GM19468 (cell line): ENCODE results near the gene MSL1.

Source experiments
- ATAC-seq: cut with Tn5 transposase; IDR thresholded peaks from one replicate; pipeline ENCODE4 v1.9.1; 2021; ENCODE audit warnings: mild to moderate bottlenecking, moderate library complexity, moderate number of reproducible peaks; ENCODE audit not compliant: unreplicated experiment; ENCODE audit errors: extremely low read depth

The MSL1 gene

DNA sequence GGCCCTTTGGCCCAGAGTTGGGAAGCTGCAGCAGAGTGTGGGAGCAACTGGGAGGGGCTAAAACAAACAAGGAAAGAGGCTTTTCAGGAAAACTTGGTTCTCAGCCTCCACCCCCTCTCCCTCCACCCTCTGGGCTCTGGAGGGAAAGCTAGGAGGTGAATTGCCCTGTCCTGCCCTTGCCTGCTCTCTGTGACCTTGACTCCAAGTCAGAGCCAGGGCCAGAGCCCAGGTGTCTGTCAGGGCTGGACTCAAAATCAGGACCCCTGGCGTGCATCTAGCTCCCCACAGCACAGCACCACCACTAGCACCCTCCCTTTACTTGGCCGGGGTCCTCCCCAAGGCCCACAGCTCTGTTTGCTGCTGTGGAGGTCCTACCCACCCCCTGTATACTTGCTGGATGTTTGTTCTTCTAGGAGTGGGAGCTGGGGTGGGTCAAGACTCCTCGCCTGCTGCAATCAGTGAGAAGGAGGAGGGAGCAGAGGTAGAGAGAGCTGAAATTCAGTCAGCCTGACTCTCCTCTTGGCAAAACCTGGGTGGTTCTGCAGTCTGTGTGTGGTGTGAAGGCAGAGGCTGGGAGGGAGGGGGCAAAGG lies 18.6 kb upstream of the MSL1 start:
- no peak for ATAC-seq

DNA sequence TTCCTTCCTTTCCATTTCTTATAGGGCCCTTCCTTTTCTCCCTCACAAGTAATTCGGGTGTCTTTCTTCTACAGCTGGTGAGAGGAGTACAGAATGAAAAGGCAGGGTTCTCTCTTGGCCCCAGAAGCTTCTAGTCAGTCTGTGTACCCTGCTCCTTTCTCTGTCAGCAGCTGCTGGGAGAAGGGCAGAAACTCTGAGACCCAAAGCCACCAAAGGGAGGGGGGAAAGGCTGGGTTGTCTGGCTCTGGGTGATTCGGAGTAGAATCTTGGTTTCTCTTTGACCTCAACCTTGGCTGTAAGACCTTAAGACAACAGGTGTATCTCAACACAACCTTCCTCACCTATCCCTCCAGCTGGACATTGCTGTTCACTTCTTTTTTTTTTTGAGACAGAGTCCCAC lies 18.1 kb upstream of the MSL1 start:
- no peak for ATAC-seq

DNA sequence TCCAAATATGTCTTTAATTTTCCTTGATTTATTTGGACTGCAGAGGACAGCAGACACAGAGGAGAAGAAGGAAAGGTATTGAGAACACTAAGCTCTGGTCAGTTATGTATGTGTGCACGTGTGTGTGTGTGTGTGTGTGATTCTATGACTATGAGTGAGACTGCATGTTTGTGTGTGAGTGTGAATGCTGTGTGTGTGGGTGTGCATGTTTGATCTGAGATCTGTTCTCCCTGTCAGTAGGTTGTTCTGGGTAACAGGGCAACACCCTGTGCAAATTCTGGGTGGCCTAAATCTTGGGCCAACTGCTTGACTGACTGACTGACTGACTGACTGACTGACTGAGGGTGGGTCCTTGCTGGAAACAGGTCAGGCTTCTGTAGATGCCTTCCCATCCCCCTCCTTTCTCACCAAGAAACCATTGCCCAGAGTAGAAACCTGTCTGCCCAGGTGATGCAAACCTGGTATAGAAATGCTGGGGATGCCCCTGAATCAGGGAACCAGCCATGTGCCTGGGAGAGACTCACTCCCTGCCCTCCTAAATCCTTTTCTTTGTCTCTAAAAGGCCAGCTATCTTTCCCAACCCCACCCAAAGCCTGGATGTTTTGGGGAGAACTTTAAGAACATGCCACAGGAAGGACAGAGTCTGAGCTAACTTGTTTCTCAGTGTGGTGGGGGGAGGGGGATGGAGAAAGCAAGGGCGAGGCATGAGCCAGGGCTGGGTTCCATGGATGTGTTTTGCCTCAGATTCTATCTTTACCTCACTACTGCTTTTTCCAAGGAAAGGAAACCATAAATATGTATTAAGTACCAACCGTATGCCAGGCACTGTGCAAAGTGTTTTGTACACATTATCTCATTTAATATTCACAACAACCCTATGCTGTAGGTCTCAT lies 16.9 kb upstream of the MSL1 start:
- ATAC-seq = no peak

DNA sequence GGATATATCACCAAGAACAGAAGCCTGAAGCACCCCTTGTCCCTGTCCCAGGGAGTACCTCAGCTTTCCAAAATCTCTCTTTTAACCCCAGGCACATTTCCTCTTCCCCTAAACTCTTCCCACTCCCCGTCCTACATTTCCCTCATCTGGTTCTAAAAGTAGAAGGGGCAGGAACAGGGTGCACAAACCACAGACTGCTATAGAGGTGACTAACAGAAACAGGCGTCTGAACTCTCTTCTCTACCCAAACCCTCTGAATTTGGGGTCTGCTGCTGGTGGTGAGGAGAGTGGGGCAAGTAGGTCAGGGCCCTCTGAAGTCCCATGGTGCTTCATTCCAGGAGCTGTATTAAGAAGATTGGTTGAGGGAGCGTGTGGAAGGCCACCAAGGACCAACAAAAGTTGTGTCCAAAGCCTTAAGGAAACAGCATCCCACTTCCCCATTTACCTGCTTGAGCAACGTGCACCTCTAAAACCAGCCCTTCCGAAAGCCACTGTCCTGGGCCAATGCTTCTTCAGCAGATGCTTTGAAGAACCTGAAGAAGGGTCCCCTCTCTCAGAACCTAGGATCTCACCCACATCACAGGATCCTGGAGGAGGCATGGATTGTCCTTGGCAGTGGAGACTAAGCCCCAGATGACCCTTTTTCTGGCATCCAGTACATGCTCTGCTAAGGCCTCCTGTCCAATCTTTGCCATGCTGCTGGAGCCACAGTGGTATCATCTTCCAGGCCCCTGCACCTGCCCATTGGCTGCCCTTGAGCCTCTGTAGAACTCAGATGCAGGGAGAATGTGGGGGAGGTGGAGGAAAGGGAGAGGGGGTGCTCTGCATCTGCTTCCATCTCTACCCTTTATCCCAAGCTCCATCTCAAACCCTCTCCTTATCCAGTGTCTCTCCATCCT lies 15.7 kb upstream of the MSL1 start:
- ATAC-seq = no peak

DNA sequence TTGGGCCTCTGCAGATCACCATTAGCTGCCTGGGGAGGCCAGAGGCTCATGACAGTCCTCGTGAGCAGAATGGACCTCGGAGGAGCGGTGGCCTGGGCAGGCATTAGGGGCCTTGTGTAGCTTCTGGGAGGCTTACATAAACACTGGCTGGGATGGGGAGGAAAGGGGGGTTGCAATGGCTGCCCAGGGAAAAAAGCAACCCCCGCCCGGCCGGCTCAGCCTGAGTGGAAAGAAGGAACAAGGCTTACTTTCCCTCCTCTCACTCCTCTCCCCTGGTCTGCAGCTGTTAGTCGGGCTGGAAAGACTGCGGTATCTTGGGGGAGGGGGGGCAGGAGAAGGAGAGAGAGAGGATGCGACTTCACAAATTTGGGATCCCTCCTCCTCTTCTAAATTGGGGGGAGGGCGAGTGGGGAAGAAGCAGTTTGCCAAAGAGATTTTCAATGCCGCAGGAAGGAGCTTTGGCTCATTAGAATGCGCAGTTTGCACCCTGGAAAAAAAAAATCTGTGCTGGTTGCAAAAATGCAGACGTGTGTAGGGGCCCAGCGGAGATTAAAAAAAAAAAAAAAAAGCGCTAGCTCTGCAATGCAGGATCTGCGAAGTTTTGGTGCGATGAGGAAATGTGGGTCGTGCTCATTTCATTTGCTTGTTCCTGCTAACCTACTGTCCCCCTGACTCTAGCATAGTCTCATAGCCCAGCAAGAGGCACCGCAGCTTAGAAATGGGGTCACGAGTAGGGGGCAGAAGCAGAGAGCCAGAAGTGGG lies 14.8 kb upstream of the MSL1 start:
- no peak for ATAC-seq

DNA sequence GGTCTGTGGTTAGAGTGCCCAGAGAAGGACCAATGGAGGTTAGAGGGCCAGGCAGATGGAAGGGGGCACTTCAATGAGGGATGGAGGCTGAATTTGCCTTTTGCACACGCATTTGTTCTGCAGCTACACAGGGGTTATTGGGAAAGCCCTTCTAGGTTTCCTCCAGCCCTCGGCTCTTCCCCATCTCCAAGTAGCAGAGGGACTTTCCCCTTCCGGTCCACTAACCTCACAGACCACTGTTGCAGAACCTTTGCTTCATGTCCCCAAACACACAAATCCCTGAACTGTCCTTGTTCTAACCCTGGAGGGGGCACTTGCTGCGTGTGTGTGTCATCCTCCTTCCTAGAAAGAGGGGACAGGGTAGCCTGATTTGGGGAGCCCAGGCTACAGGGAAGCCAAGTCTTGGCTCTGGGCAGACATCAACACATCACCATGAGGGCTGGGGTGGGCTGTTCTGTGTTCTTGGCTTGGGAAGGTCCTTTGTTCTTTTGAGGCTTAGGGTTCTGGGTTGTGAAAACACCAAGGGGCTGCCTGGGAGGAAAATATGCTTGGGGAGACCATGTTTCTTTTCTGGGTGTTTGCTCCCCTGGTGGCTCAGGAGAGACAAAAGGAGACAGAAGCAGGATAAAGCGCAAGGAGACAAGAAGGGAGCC lies 14.1 kb upstream of the MSL1 start:
- ATAC-seq = no peak

DNA sequence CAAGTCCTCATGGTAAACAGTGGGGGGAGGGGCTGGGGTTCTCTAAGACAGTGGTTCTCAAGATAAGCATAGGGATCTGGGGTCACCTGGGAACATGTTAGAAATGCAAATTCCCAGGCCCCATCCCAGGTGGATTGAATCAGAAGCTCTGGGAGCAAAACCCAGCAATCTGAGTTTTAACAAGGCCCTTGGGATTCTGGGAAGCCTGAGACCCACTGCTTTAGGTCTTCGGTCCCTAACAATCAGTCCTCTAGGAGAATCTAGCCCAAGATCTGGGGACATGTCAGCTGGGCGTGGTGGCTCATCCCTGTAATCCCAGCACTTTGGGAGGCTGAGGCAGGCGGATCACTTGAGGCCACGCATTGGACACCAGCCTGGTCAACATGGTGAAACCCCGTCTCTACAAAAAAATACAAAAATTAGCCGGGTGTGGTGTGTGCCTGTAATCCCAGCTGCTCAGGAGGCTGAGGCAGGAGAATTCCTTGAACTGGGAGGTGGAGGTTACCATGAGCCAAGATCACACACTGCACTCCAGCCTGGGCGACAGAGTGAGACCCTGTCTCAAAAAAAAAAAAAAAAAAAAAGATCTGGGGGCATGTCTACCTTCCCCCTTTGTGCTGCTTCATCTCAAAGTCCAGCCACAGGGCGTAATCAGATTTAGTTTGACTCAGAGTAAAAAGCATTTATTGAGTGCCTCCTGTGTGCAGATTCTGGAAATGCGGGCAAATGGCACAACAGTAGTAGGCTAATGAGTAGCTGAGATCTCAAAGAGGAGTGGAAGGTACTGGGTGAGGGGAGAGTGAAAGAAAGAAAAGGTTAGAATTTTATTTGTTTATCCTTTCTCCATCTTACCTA lies 12.6 kb upstream of the MSL1 start:
- ATAC-seq = no peak

DNA sequence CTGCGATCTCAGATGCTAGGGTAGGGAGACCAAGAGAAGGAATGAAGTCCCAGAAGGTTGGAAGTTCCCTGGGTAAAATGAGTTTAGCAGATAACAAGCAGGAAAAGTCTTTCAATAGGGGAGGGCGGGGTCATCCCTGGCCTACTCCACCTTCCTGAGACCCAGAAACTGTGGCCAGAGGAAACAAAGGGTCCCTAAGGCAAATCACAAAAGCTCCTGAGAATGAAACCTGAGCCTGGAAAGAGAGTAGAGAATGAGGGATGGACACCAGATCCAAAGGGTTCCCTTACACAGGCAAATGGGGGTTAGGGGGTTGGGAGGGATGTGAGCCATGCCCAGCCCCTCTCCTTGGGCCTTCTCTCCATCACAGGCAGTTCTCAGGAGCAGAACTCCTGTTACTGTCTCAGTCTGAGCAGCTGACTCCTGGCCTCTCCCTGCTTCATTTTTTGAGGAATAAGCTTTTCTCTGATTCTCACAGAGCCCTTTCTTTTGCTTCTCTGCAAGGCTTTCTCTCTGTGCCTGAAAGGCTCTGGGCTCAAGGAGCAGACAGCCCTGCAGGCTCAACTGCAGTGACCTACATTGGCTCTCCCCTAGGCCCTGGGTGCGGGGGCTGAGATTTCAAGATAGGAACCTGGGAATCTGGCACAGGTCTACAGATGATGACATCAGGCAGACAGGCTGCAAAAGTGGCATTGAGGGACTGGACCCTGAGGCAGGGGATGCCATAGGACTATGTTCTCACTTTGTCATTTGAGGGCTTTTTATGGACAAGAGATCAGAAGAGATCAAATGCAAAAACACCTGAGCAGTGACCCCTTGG lies 11.5 kb upstream of the MSL1 start:
- no peak for ATAC-seq

DNA sequence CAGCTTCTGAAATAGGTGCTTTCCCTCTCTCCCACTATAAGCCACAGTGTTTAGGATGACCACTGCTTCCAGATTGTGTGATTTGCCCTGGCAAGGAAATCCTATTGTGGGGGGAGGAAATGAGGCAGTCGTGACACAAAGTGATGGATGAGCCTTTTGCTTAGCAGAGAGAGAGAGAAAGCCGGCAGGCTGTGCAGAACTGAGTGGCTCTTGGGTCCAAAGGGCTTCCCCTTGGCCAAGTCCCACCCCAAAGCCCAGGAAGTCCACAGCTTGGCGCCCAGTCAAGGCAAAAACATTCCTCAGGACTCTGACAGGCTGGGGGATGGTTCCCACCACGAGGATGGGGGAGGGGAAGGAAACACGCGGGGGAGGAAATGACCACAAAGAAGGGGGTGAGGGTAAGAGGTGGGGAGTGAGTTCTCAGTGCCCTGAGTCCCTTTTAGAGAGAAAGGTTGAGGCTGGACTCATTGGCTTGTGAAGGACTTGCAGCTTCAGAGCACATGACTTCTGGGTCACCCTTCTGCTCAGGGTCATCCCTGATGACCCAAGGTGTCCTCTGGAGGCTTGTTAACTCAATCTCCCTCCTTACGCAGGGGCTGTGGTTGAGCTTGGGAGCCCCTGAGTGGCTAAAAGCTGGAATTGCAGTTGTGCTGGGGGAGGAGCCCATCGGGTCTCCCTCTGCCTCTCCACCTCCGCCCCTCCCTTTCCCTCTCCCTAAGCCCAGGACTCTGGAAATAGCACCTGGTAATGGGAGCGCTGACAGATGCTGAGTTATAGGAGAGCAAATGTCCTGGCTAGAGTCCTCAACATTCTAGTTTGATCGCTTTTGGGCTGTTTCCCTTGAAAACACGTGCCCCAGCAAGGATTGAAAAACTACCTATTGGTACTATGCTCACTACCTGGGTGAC lies 10.3 kb upstream of the MSL1 start:
- ATAC-seq = no peak

DNA sequence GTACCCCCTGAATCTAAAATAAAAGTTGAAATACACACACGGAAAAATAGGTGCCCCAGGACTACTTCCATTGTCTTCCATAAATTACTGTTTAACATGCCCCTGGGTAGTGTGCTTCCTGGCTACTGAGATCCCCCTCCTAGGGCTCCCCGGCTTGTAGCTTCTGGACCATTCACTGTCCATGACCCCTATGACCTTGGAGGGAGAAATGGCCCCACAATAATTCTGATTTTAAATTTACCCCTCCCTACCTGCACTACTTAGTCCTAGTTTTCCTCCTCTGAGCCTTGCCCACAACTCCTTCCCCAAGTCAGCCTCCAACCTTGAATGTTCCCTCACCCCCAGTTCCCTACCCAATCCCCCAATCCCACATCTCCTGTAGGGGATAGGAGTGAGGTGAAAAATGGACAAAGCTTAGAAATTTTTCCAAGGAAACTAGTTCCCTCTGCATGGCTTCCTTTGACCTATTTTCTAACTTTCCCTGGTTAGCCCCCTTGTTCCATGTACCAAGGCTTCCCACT lies 9.5 kb upstream of the MSL1 start:
- no peak for ATAC-seq

DNA sequence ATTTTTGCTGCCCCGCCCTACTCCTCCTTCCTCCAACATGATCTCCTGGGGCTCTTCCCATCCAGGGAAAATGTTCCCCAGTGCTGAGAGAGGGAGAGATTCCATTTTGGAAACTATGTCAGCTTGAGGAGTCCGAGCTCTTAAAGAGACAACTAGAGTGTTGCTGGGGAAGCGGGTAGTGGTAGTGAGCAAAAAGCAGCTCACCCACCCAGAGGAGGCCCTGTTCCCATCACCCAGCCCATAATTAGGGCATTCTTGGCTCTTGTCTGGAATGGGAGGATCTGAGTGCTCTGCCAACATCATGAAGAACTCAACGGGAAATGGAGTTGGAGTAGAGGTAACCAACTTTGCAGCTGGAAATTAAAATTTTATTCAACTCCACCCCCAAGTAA lies 9.1 kb upstream of the MSL1 start:
- no peak for ATAC-seq

DNA sequence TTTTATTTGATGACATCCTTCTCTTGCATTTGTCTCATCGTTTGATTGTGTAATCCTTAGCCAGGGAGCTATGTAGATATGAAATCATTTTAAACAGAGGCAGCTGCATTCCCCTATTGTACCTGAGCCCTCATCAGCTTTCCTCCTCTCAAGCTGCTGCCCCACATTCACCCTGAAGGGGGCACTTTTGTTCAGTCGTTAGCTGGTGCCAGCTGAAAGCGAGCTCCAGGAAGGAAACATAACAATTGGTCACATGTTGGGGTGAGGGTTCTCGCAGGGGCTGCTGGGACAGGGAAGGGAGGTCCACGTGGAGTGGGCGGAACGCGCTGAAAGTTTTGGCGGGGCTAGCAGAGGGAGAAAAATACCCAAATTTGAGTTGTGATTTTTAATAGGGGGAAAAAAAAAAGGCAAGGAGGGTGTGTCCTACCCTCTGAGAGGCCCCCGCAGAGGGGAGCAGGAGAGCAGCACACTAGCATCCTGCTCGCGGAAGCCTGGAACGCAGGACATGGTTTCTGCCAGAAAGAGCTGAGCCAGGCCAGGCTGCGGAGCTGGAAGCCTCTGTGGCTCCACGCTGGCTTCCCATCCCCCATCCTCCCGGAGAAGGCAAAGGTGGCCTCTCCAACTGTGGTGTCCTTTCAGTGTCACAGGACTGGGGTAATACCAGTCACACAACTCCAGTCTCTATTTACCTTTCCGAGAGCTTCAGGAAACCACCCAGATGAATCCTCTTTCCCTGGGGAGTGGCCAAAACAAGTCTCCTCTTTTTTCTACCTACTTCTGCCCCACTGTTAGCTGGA lies 8.5 kb upstream of the MSL1 start:
- ATAC-seq = peak; percentile 28

DNA sequence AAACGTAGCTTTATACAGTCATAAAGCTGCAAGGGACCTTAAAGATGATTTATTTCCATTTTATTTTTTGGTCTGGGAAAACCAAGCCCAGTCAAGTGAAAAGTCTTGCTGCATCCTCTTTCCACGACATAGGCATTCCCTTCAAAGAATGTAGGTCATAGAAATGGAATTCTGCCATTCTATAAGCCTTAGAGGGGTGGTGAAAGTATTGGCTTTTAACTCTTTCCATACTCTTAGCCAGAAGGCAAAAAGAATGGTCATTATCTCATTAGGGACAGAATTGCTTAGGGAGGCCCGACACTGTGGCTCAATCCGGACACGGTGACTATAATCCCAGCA lies 7.9 kb upstream of the MSL1 start:
- no peak for ATAC-seq

DNA sequence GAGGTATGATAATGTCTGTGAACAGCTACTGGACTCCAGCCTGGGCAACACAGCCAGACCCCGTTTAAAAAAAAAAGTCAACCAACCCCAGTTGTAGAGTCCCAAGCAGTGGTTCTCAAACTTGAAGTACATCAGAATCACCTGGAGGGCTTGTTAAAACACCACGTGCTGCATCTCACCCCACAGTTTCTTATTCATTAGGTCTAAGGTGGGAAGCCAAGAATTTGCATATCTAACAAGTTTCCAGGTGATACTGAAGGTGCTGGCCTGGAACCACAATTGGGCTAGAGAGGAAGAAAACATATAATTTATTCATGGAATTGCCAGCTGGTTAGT lies 6.7 kb upstream of the MSL1 start:
- no peak for ATAC-seq

DNA sequence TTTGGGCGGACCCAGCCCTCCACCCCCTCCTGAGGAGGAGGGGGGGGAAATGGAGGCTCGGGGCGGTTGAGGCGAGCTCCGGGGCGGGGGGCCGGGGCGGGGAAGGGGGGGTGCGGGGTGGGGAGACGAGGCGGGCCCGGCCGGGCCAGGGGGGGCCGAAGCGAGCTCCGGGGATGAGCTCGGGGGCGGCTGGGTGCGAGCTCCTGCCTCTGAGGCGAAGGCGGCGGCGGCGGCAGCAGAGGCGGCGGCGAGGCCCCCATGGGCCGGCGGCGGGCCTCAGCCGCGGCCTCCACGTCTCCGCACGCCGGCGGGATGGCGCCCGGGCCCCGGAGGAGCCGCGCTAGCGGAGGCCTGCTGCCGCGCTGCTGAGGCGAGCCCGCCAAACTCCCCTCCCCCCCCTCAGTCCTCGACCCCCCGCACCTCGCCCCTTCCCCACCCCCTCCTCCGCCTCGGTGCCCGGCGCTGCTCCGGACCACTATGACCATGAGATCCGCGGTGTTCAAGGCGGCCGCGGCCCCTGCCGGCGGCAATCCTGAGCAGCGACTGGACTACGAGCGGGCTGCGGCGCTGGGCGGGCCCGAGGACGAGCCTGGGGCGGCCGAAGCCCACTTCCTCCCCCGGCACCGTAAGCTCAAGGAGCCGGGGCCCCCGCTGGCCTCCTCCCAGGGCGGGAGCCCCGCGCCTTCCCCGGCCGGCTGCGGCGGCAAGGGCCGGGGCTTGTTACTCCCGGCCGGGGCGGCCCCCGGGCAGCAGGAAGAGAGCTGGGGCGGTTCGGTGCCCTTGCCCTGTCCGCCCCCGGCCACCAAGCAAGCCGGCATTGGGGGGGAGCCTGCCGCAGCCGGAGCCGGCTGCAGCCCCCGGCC lies 596 bp downstream of the MSL1 start:
- ATAC-seq = no peak
